Caco-2 (cell line): ENCODE results near the gene ESPN. TPM values are rescaled to one million over a fixed set of nuclear protein-coding genes. Genes with fewer than 3 reads are reported as not detected.

Experiments
- BruUV-seq: library from RNA; stranded (reverse); fragments of 400-500 nt; replicated peaks from 2 replicates; lab custom pipeline; 2021; lab: Mats Ljungman, UMichigan
- CTCF ChIA-PET: fragments of 300-600 bp; sonication (Branson Sonifier 250); formaldehyde crosslinking; loops from one replicate; lab custom pipeline; 2022; ENCODE audit warnings: antibody characterized with exemption; lab: Charles Lee
- POLR2A ChIA-PET: fragments of 300-600 bp; sonication (Branson Sonifier 250); formaldehyde crosslinking; loops from one replicate; lab custom pipeline; 2022; ENCODE audit warnings: antibody characterized with exemption; lab: Charles Lee
- DNase-seq, 2 experiments: peaks; one replicate each; pipeline versions ENCODE4 v3.0.0 to v3.0.0-alpha.2; 2020 to 2022
- H3K27me3 ChIP-seq: replicated peaks from 2 replicates; pipeline ENCODE4 v1.6.0; 2011; ENCODE audit warnings: low read length; ENCODE audit not compliant: control insufficient read depth, insufficient read depth
- H3K36me3 ChIP-seq: 2 replicates; pipeline ENCODE4 v1.5.1; 2011; ENCODE audit warnings: low read length; ENCODE audit not compliant: control insufficient read depth, insufficient read depth
- H3K4me1 ChIP-seq: fragments of 250-450 bp; sonication (Bioruptor Pico); 2 replicates; pipeline ENCODE4 v1.5.1; 2020; ENCODE audit warnings: mild to moderate bottlenecking
- H3K4me3 ChIP-seq: 2 replicates; pipeline ENCODE4 v1.5.1; 2011; ENCODE audit warnings: low read depth, mild to moderate bottlenecking, control low read depth, low read length
- H3K9me3 ChIP-seq: fragments of 250-450 bp; sonication (Bioruptor Pico); 2 replicates; pipeline ENCODE4 v1.5.1; 2020; ENCODE audit warnings: mild to moderate bottlenecking, moderate library complexity
- H3K27ac Mint-ChIP-seq: one replicate; pipeline ENCODE4 v1.8.0; 2022; ENCODE audit warnings: mixed read lengths; ENCODE audit not compliant: unreplicated experiment
- H3K27me3 Mint-ChIP-seq: one replicate; pipeline ENCODE4 v1.8.0; 2022; ENCODE audit warnings: mixed read lengths; ENCODE audit not compliant: insufficient read depth, unreplicated experiment
- H3K36me3 Mint-ChIP-seq: one replicate; pipeline ENCODE4 v1.8.0; 2022; ENCODE audit warnings: mild to moderate bottlenecking, mixed read lengths; ENCODE audit not compliant: insufficient read depth, unreplicated experiment
- H3K4me1 Mint-ChIP-seq: one replicate; pipeline ENCODE4 v1.8.0; 2022; ENCODE audit warnings: low read depth, mixed read lengths; ENCODE audit not compliant: unreplicated experiment
- H3K4me3 Mint-ChIP-seq: one replicate; pipeline ENCODE4 v1.8.0; 2022; ENCODE audit warnings: mild to moderate bottlenecking, moderate library complexity, mixed read lengths; ENCODE audit not compliant: unreplicated experiment
- H3K9me3 Mint-ChIP-seq: one replicate; pipeline ENCODE4 v1.8.0; 2022; ENCODE audit warnings: mixed read lengths; ENCODE audit not compliant: unreplicated experiment
- CTCF ChIP-seq, 2 experiments: fragments of 200-600 bp in 1 of 2; IDR thresholded peaks; 1 replicate in 1 of 2; 2 replicates in 1 of 2; pipeline versions ENCODE4 v1.5.1 to v1.8.0; 2011 to 2022; ENCODE audit warnings: antibody characterized with exemption in 1 of 2, control low read depth in 1 of 2, inconsistent platforms in 1 of 2, low read depth in 1 of 2, low read length in 1 of 2, mild to moderate bottlenecking in 1 of 2, moderate library complexity in 1 of 2; ENCODE audit not compliant: insufficient read depth in 1 of 2, severe bottlenecking in 1 of 2, unreplicated experiment in 1 of 2
- intact Hi-C: fragments of 100-400 bp; cut with micrococcal nuclease; formaldehyde crosslinking; loops from one replicate; pipeline ENCODE4 v1.10.0; 2022; ENCODE audit not compliant: unreplicated experiment
- total RNA-seq: library from RNA; stranded (reverse); gene quantifications from 2 replicates; pipeline ENCODE4 v1.2.3, GENCODE V29; 2022

ESPN gene
- total RNA-seq, 1 experiment from 2014 or later: 16.3 TPM

GRCh38 chr1:6461051-6461530 is 36.5 kb downstream of the ESPN start:
- TF ChIP-seq CTCF (IDR thresholded peaks at IDR 0.05; ENCODE audit: insufficient read depth in 1 of 2, low read depth in 1 of 2, low read length in 1 of 2, severe bottlenecking in 1 of 2, unreplicated experiment in 1 of 2): no peak
- H3K36me3 Mint-ChIP-seq: peaks cover 12% of the 10 kb centered on the region
- H3K4me3 ChIP-seq: no peak overlapping the region
- intact Hi-C loops: no loop called here
- H3K27me3 Mint-ChIP-seq: no peaks in the 10 kb centered on the region
- no peak overlapping the region for H3K4me3 Mint-ChIP-seq
- ChIA-PET CTCF (no interaction called here), POLR2A (no interaction called here)
- DNase-seq: no peak
- H3K4me1 Mint-ChIP-seq: no peaks in the 10 kb centered on the region
- H3K36me3 ChIP-seq: peaks cover 1% of the 10 kb centered on the region; the same call in 1 of the 2 replicates
- H3K9me3 ChIP-seq: no peaks in the 10 kb centered on the region
- H3K27me3 ChIP-seq: no peaks in the 10 kb centered on the region
- no TSS peak for BruUV-seq
- H3K9me3 Mint-ChIP-seq: no peaks in the 10 kb centered on the region
- no peaks in the 10 kb centered on the region for H3K4me1 ChIP-seq
- no peak overlapping the region for H3K27ac Mint-ChIP-seq

GRCh38 chr1:6461538-6462411 is 37.2 kb downstream of the ESPN start:
- H3K4me1 ChIP-seq: no peaks in the 10 kb centered on the region
- H3K9me3 ChIP-seq: no peaks in the 10 kb centered on the region
- intact Hi-C loops: no loop called here
- ChIA-PET CTCF (no interaction called here), POLR2A (no interaction called here)
- TF ChIP-seq CTCF (IDR thresholded peaks at IDR 0.05; ENCODE audit: insufficient read depth in 1 of 2, low read depth in 1 of 2, low read length in 1 of 2, severe bottlenecking in 1 of 2, unreplicated experiment in 1 of 2): no peak
- no peaks in the 10 kb centered on the region for H3K27me3 Mint-ChIP-seq
- peaks cover 12% of the 10 kb centered on the region for H3K36me3 Mint-ChIP-seq
- no peak overlapping the region for H3K27ac Mint-ChIP-seq
- peaks cover 1% of the 10 kb centered on the region; the same call in 1 of the 2 replicates for H3K36me3 ChIP-seq
- no peak for DNase-seq
- H3K4me1 Mint-ChIP-seq: no peaks in the 10 kb centered on the region
- H3K9me3 Mint-ChIP-seq: no peaks in the 10 kb centered on the region
- no peaks in the 10 kb centered on the region for H3K27me3 ChIP-seq
- no TSS peak for BruUV-seq
- H3K4me3 Mint-ChIP-seq: no peak overlapping the region
- no peak overlapping the region for H3K4me3 ChIP-seq

GRCh38 chr1:6462412-6463119 is 38.0 kb downstream of the ESPN start:
- intact Hi-C loops: no loop called here
- ChIA-PET POLR2A (no interaction called here), CTCF (interaction anchor here (0.6 kb wide), 1 partner anchor 19 kb away, joined by 7 read pairs; no protein-coding TSS in a partner anchor)
- H3K9me3 ChIP-seq: no peaks in the 10 kb centered on the region
- no peaks in the 10 kb centered on the region for H3K27me3 Mint-ChIP-seq
- H3K36me3 ChIP-seq: peaks cover 1% of the 10 kb centered on the region; the same call in 1 of the 2 replicates
- H3K4me3 Mint-ChIP-seq: no peak overlapping the region
- H3K4me1 Mint-ChIP-seq: no peaks in the 10 kb centered on the region
- no peak for TF ChIP-seq CTCF (IDR thresholded peaks at IDR 0.05; ENCODE audit: insufficient read depth in 1 of 2, low read depth in 1 of 2, low read length in 1 of 2, severe bottlenecking in 1 of 2, unreplicated experiment in 1 of 2)
- DNase-seq: no peak
- peaks cover 12% of the 10 kb centered on the region for H3K36me3 Mint-ChIP-seq
- H3K9me3 Mint-ChIP-seq: no peaks in the 10 kb centered on the region
- H3K27me3 ChIP-seq: no peaks in the 10 kb centered on the region
- BruUV-seq: no TSS peak
- no peak overlapping the region for H3K27ac Mint-ChIP-seq
- no peaks in the 10 kb centered on the region for H3K4me1 ChIP-seq
- H3K4me3 ChIP-seq: no peak overlapping the region
